Measurements from ENCODE around the gene KCNJ18. TPM values are rescaled to one million over a fixed set of nuclear protein-coding genes. Genes with fewer than 3 reads are reported as not detected.
"Not testable (repeated sequence)": the region's sequence is repeated elsewhere in the genome, so short reads cannot be mapped to it uniquely, and the experiment has no call there.

Gene KCNJ18
- total RNA-seq, 2 donors from 2014 or later: not detected

DNA sequence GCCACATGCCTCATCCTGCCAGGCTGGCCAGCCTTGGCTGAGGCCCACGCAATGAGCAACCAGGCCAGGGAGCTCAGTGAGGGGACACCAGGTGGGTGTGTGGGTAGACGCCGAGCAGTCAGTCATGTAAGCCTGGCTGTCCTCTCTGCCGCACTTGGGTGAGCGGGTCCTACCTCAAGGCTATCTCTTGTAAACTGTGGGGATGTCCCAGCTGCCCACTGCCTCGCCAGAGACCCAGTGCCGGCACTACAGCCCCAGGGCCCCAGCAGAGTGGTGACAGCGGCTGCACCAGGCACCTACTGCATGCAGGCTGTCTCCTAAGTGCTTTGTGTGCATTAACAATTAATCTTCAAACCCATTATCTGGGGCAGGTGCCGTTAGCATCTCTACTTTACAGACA lies 52.3 kb downstream of the KCNJ18 start:
- intact Hi-C loops (cut with DNase I); DNase-seq (ENCODE audit: low spot score): not testable (repeated sequence)

DNA sequence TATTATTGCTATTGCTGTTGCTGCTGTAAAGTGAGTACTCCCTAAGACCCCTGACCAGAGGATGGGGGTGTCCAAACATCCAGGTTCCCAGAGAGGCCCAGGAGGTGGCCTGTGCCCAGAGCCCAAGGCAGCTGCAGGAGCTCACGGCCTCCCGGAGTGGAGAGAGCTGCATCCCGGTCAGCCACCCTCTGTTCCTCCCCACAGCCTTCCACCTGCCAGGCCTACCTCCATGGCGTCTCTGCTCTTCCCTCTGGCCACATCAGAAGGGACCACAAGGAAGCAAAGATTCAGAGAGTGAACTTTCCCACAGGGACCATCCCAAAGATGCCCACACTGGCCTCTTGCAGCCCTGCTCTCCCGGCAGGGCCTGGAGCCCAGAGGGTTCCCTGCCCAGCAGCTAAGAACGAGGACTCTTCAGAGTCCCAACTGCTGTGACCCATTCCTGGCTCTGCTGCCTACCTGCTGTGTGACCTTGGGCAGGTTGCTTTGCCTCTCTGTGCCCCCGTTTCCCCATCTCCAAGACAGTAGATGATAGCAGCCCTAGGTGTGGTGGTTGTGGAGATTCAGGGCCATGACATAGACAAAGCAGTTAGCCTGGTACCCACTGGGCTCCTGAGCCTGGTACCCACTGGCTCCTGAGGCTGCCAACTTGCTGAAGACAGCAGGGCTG lies 53.2 kb downstream of the KCNJ18 start:
- intact Hi-C loops (cut with DNase I); DNase-seq (ENCODE audit: low spot score): not testable (repeated sequence)

GRCh38 chr17:21746415-21746814 lies 54.1 kb downstream of the KCNJ18 start:
- DNase-seq (ENCODE audit: low spot score); intact Hi-C loops (cut with DNase I): not testable (repeated sequence)

DNA sequence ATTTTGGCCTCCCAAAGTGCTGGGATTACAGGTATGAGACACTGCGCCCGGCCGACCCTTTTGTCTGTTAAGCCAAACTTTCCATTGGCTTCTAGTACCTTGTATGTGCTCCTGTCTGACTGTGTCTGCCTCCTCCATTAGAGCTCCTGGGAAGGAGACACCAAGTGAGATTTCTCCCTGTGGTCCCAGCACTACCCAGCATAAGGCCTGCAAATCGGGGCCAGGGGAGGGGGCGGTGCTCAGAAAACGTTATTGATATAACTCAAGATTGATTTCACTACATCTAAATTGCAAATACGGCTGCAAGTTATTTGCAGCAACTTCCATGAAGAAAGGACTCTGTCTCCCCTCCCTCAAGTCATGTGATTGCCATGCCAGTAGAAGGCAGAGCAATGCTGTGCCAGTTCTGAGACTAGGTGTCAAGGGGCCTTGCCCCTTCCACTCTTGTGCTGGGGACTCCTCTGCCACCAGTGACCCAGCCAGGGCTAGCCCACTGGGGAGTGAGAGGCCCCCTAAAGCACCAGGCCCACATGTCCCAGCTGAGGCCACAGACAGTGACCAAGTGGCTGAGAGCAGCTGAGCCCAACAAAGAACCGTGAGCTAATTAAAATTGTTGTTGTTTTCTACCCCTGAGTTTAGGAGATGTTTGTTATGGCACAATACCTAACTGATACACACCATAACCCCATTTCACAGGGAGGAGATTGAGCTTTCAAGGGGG lies 55.0 kb downstream of the KCNJ18 start:
- intact Hi-C loops (cut with DNase I); DNase-seq (ENCODE audit: low spot score): not testable (repeated sequence)

- intact Hi-C loops (cut with DNase I); DNase-seq (ENCODE audit: low spot score): not testable (repeated sequence)
Observed at GRCh38 chr17:21748686-21749085, 56.4 kb downstream of the KCNJ18 start.

GRCh38 chr17:21749696-21750531 lies 57.6 kb downstream of the KCNJ18 start:
- DNase-seq (ENCODE audit: low spot score); intact Hi-C loops (cut with DNase I): not testable (repeated sequence)

GRCh38 chr17:21751111-21751510 lies 58.8 kb downstream of the KCNJ18 start:
- intact Hi-C loops (cut with DNase I): not testable (repeated sequence)
- DNase-seq (ENCODE audit: low spot score): peak; percentile 14
